OCI-LY3 (cell line): ENCODE measurements around the gene SLC9C1.

Experiments used
- EZH2phosphoT487 ChIP-seq: fragments of 200-600 bp; shearing (Covaris generic); IDR thresholded peaks from 2 replicates; pipeline ENCODE4 v1.6.1; 2018; ENCODE audit warnings: antibody characterized with exemption, mixed run types, low read depth
- TF ChIP-seq, protein P1 (sequence below): fragments of 200-600, 300-600 bp; sonication (generic); IDR thresholded peaks from 2 replicates; pipeline ENCODE4 v1.5.1; 2014; ENCODE audit warnings: antibody characterized with exemption, low read length, low read depth

DNA sequence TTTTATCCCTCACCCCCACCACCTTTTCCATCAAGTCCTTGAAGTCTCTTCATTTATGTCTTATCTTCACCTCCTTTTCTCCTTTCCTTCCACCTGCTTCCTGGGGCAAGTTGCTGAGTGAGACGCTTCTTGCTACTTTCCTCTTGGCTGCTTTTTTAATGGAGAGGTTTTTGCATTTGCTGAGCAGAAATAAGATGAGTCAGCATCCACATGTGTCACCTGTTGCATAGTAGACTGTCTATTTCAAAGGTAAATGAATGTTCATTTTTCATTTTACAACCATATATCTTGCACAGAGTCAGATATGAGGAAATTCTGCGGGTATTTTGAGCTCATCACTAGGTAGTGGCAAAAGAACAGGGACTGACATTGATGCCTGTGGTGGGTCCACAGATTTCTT, 189.2 kb downstream of the SLC9C1 start:
- TF ChIP-seq, protein P1, sequence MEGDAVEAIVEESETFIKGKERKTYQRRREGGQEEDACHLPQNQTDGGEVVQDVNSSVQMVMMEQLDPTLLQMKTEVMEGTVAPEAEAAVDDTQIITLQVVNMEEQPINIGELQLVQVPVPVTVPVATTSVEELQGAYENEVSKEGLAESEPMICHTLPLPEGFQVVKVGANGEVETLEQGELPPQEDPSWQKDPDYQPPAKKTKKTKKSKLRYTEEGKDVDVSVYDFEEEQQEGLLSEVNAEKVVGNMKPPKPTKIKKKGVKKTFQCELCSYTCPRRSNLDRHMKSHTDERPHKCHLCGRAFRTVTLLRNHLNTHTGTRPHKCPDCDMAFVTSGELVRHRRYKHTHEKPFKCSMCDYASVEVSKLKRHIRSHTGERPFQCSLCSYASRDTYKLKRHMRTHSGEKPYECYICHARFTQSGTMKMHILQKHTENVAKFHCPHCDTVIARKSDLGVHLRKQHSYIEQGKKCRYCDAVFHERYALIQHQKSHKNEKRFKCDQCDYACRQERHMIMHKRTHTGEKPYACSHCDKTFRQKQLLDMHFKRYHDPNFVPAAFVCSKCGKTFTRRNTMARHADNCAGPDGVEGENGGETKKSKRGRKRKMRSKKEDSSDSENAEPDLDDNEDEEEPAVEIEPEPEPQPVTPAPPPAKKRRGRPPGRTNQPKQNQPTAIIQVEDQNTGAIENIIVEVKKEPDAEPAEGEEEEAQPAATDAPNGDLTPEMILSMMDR, result no peak
- TF ChIP-seq EZH2phosphoT487, result no peak
